HG03103 (cell line): ENCODE data around the gene POLR1A.

ENCODE experiments used
- ATAC-seq: cut with Tn5 transposase; IDR thresholded peaks from one replicate; pipeline ENCODE4 v1.9.1; 2021; ENCODE audit warnings: low read depth; ENCODE audit not compliant: unreplicated experiment

POLR1A gene

GRCh38 chr2:86105252-86105968 lies at the start of gene POLR1A:
Gene POLR1A (minus strand): TSS chr2:86105886. CDS start chr2:86105776, 110 bp downstream.
- ATAC-seq = peak; percentile 51

GRCh38 chr2:86150502-86150901 lies 44.8 kb upstream of the POLR1A start:
- no peak for ATAC-seq

GRCh38 chr2:86147793-86148192 lies 42.1 kb upstream of the POLR1A start:
- ATAC-seq = no peak

GRCh38 chr2:86143926-86144685 lies 38.4 kb upstream of the POLR1A start:
- ATAC-seq = no peak

- ATAC-seq = no peak
These were observed 37.6 kb upstream of the POLR1A start for GRCh38 chr2:86143307-86143706.

DNA sequence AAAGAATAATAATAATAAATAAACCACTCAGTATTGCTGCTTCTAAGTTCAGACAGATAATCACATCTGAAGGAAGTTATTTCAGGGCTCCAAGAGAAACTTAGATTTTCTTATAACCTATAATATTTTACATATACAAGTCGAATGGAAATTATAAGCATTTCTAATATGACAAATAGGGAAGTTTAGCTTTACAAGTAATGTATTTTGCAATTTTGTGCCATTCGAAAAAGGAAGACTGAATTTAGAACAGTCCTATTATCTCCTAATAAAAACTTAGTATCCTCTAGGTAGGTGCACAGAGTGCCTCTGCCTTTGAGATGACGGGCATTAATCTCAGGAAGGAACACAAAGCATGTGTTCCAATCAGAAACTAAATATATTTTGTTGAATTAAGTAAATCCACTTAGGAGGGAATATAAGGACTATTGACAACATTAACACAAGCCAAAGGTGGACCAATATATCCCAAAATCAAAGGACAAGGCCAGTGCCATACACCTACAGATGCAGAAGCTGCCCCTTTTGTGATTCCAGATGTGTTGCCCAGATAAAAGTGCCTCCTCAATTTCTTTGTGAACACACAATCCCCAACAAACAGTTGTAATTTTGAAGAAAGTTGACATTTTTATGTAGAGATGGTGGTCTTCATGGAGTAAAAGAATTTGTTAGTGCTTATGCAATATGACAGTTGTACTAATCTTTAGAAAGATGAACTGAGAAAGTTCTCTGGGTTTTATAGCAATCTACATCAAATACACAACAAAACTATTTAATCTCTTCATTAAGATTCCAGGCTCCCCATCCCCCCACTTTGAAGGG lies 37.0 kb upstream of the POLR1A start:
- ATAC-seq = no peak

DNA sequence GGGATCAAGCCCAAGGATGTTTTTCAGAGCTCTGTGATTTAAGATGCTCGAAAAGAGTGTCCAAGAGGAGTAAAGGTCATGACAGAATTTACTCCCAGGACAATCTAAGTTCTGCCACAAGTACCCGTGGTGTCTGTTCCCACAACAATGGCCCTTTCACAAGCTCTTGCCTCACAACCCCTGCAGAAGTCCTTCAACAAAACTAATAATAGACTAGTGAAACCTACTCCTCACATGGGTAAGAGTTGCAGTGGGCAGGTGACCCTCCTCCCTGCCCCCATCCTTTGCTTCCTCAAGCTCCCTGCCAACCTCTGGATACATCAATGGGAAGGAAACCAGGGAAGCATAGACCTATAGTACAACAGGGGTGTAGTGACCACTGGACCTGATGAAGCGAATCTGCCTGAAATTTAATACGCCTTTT lies 35.3 kb upstream of the POLR1A start:
- no peak for ATAC-seq

DNA sequence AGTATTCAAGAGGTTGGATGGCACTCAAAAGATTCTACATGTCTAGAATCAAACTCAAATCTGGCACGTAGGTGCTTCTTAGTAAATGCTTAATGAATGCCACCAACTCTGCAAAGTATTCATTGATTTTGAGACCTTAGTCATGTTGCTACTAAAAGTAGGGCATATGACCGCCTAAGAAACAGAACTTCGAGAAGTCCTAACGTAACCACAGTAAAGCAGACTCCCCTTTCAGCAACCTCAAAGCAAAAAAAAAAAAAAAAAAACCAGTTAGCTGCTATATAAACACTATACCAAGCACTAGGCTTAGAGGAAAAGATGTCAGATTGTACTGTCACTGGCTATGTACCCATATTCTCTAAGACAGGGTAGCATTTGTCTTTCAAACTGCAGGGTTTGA lies 34.3 kb upstream of the POLR1A start:
- ATAC-seq = no peak

- no peak for ATAC-seq
These were observed 33.3 kb upstream of the POLR1A start for GRCh38 chr2:86138736-86139625.

DNA sequence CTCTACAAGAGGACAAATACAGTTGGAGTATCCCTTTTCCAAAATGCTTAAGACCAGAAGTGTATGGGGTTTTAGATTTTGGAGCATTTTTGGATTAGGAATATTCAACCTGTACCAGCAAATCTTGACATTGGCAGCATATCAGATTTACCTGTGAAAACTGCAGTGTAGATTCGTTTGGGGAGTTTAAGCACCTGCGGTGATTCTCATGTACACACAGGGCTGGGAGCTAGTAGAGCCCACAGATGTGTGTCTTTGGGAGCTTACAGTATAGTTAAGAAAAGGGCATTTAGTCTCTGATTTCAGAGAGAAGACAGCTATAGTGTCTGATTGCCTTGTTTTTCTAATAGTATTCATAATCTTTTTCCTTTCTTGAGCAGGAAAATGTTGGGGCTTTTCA lies 30.5 kb upstream of the POLR1A start:
- no peak for ATAC-seq

DNA sequence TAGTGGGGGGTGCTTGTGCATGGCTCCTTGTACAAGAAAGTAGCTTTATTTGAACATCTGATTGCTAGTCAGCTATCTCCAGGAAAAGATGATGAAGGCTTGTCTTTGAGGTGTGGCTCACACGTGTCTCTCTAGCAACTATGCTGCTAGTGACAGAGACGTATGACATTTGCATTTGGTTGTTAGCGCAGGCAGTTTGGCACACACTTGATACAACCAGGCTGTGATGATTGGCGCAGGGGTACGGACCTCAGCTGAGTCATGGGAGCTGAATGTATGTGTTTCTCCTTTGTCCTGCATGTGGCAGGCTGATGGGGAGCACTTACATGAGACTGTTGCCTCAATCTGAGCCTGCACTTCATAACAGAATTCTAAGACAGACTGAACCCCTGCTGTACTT lies 30.0 kb upstream of the POLR1A start:
- no peak for ATAC-seq

DNA sequence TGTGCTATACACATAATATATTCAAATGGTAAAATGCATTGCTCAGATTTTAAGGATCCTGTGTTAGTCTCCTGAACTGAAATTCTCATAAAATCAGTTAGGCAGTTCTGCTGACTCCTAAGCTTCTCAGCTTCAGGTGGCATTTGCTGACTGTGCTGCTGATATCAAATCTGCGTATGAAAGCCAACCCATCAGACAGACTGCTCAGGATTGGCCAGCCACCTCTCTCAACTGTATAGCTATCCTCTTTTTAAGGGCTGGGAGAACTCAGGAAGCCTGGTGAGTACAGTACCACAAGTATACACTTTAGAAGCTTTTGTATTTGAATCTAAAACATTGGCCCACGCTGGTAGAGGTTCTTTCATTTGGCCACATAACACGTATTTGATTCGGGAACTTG lies 29.0 kb upstream of the POLR1A start:
- no peak for ATAC-seq

- ATAC-seq = no peak
These were observed 19.0 kb upstream of the POLR1A start for GRCh38 chr2:86124683-86125082.

DNA sequence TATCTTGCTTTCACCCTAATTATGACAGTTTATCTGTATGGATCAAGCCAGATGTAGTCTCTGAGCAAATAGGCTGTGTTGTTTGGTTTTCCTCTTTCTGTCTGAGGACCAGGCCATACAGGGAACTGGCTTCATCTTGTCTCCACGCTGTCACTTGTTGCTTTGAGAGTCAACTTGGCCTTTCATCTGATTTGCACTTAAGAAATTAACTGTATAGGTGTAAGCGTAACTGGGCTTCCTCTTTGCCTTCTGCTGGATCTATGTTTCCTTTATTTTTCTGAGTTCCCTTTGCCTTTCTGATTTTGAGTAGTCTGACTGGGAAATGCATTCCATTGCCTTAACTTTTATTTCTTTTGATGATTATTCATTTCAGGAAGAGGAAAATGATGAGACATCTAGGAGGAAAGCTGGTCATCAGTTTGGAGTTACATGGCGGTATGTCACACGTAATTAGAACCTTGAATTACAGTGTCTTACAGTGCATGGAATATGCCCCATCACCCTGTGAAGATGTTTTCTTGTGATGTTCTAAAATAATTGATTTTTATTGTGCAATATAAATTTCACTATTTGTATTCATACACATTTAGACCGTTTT lies 17.7 kb upstream of the POLR1A start:
- ATAC-seq = no peak

- ATAC-seq = no peak
These were observed 12.4 kb upstream of the POLR1A start for GRCh38 chr2:86118130-86118529.

DNA sequence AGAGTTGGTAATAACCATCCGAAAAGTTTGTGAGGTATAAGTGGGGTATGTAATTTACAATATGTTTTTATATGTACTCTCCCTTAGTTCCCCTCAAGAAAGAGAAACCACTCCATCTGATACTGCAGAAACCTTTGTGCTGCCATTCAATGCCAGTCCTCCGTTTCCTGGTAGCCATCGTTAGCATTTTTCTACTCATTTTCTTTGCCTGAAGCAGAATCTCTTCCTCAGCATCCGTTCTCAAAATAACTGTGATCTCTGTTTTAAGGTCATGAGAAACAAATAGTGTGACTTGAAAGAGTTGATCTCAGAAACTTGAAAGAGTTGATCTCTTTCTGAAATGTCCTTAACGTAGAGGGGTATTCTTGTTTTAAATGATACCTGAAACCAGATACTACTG lies 1.3 kb upstream of the POLR1A start:
- no peak for ATAC-seq

DNA sequence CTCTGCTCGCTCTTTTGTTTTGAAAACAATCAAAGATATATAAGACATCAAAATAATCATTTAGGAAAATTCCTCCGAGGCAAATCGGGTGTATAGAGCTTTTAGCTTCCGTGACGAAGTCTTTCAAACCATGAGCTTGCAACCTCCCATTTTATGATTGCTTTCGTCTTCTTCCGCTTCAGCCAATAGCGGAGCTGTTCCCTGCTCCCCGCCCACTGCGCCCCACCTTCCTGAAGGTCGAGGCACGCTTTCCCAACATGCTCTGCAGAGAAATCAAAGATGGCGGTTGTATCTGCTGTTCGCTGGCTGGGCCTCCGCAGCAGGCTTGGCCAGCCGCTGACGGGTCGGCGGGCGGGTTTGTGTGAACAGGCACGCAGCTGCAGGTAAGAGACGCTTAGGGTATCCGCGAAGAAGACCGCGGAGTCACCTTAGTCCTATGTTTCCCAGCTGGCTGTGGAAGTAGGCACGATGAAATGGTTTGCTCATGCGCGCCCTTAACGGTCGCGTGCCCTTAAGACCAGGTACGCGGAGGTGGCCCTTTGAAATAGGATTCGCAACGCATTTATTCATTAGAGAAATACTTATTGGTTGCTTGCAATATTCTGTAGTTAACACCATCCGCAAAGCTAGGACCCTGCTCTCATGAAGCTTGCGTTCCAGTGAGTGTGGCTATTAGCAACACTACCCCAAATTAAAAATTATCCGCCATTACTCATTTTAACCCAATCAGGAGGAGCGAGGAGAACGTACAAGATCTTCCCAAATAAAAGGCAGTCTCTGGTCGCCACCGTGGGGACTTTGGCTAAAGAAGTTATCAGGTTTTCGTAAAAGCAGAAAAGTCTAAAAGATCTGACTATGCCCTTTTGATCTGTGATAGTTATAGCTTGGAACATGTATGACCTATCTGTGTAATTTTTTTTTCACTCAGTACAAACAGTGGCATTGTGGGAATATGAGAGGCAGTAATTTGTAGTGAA lies 571 bp upstream of the POLR1A start, which contains the start of gene PTCD3:
PTCD3 (plus strand) TSS at position 267 of the 977 bp plus-strand sequence; CDS start at position 280, 13 bp downstream.
- peak; percentile 87 for ATAC-seq

DNA sequence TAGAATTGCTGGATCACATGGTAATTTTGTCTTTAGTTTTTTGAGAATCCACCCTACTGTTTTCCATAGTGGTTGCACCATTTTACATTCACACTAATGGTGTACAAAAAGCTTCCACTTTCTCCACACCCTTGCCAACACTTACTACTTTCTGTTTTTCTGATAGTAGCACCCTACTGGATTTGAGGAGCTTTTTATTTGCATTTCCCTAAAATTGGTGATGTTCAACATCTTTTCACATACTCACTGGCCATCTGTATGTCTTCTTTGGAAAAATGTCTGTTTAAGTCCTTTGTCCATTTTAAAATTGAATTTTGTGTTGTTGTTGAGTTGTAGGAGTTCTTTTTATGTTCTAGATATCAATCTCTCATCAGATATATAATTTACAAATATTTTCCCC lies 3.5 kb downstream of the POLR1A start:
- no peak for ATAC-seq

DNA sequence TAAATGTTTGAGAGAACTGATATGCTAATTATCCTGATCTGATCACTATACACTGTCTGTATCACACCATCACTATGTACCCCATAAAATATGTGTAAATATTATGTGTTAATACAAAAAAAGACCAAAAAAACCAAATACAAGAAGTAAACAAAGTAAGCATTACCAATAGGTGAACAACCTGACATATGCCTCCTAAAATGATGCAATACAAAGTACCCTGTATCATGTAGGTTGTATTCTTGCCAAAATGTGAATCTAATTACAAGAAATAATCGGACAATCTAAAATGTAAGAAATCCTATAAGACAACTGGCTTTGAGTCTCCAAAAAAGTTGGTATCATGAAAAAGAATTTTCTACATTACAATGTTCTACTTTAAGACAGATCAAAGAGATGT lies 7.8 kb downstream of the POLR1A start:
- ATAC-seq = no peak
